HepG2 (cell line): ENCODE measurements around the gene CLEC19A. TPM values are rescaled to one million over a fixed set of nuclear protein-coding genes. Genes with fewer than 3 reads are reported as not detected.

Experiments
- ATAC-seq: fragments of 200-7000 bp; cut with Tn5 transposase; 3 replicates; pipeline ENCODE4 v1.9.1; 2020; ENCODE audit warnings: mild to moderate bottlenecking, moderate library complexity
- BruUV-seq: library from RNA; stranded (reverse); fragments of 400-500 nt; replicated peaks from 2 replicates; lab custom pipeline; 2021; lab: Mats Ljungman, UMichigan
- CTCF ChIA-PET: fragments of 300-600 bp; formaldehyde crosslinking; extraction: SDS; loops from one replicate; lab custom pipeline; 2021; ENCODE audit warnings: low total read pairs, inconsistent platforms, low intra/inter-chr PET ratio; lab: Yijun Ruan, JAX
- POLR2A ChIA-PET: fragments of 350-600 bp; sonication (Branson Sonifier 250); formaldehyde crosslinking; loops from one replicate; lab custom pipeline; 2020; ENCODE audit warnings: antibody characterized with exemption, inconsistent platforms; lab: Yijun Ruan, JAX
- DNase-seq: peaks from one replicate; pipeline ENCODE4 v3.0.0-alpha.2; 2015; ENCODE audit warnings: low spot score
- FAIRE-seq: peaks from 3 replicates; lab custom pipeline; 2011; peaks lifted over from hg19 to GRCh38; lab: Jason Lieb, UNC
- H2AFZ ChIP-seq: one replicate; pipeline ENCODE4 v1.6.1; 2011; ENCODE audit warnings: low read length, inconsistent platforms
- H3K27ac ChIP-seq: fragments of 300-600 bp; 3 replicates; pipeline ENCODE4 v1.8.0; 2011; ENCODE audit warnings: mixed run types, mild to moderate bottlenecking, mixed read lengths, low read length, inconsistent platforms; ENCODE audit not compliant: insufficient read depth; ENCODE audit errors: extremely low read length
- H3K27me3 ChIP-seq, 2 experiments: fragments of 200-600 bp in 1 of 2; 2 replicates in 1 of 2; 3 replicates in 1 of 2; pipeline versions ENCODE4 v1.6.0 to v1.8.0; 2011; ENCODE audit warnings: low read length in 2 of 2, mild to moderate bottlenecking in 2 of 2, moderate library complexity in 2 of 2, inconsistent platforms in 1 of 2; ENCODE audit not compliant: insufficient read depth in 2 of 2, control insufficient read depth in 1 of 2
- H3K36me3 ChIP-seq, 2 experiments: fragments of 200-600 bp in 1 of 2; replicated peaks in 1 of 2; 2 replicates in 1 of 2; 3 replicates in 1 of 2; pipeline versions ENCODE4 v1.5.1 to v1.8.0; 2011; ENCODE audit warnings: low read length in 2 of 2, inconsistent platforms in 1 of 2; ENCODE audit not compliant: insufficient read depth in 2 of 2, control insufficient read depth in 1 of 2
- H3K4me1 ChIP-seq: 2 replicates; pipeline ENCODE4 v1.5.1; 2012; ENCODE audit warnings: low read length, inconsistent platforms; ENCODE audit not compliant: insufficient read depth
- H3K4me2 ChIP-seq: 2 replicates; pipeline ENCODE4 v1.6.0; 2011; ENCODE audit warnings: low read depth, low read length, inconsistent platforms
- H3K4me3 ChIP-seq, 3 experiments: fragments of 200-600 bp in 1 of 3; sonication (generic), shearing (Covaris generic) in 1 of 3; replicated peaks in 1 of 3; 2 replicates each; pipeline ENCODE4 v1.5.1; 2011 to 2016; ENCODE audit warnings: low read length in 3 of 3, inconsistent platforms in 2 of 3, low read depth in 2 of 3, mild to moderate bottlenecking in 2 of 3, control low read depth in 1 of 3, mixed read lengths in 1 of 3; ENCODE audit not compliant: insufficient read depth in 1 of 3
- H3K79me2 ChIP-seq: one replicate; pipeline ENCODE4 v1.6.1; 2011; ENCODE audit warnings: low read length, inconsistent platforms; ENCODE audit not compliant: insufficient read depth
- H3K9ac ChIP-seq: 2 replicates; pipeline ENCODE4 v1.6.0; 2011; ENCODE audit warnings: mild to moderate bottlenecking, low read depth, low read length, inconsistent platforms; ENCODE audit not compliant: insufficient read depth
- H3K9me3 ChIP-seq: 2 replicates; pipeline ENCODE4 v1.5.1; 2012; ENCODE audit warnings: mild to moderate bottlenecking, low read length
- H4K20me1 ChIP-seq: 2 replicates; pipeline ENCODE4 v1.6.0; 2011; ENCODE audit warnings: inconsistent platforms, mild to moderate bottlenecking, low read length, moderate library complexity; ENCODE audit not compliant: insufficient read depth
- HNRNPUL1 ChIP-seq: fragments of 200-400 bp; formaldehyde crosslinking; IDR thresholded peaks from 2 replicates; pipeline ENCODE4 v1.6.1; 2017; ENCODE audit warnings: low read depth, mild to moderate bottlenecking, low read length, moderate library complexity
- NFKB2 ChIP-seq: sonication (generic); formaldehyde crosslinking; IDR thresholded peaks from 2 replicates; pipeline ENCODE4 v1.4.0; 2020; ENCODE audit warnings: missing genetic modification reagents, borderline replicate concordance
- ONECUT2 ChIP-seq: sonication (generic); formaldehyde crosslinking; IDR thresholded peaks from 2 replicates; pipeline ENCODE4 v1.4.0; 2020; ENCODE audit warnings: missing genetic modification reagents
- RBFOX2 ChIP-seq: fragments of 200-400 bp; formaldehyde crosslinking; IDR thresholded peaks from 2 replicates; pipeline ENCODE4 v1.6.1; 2017; ENCODE audit warnings: low read depth, mild to moderate bottlenecking, low read length
- ZNF501 ChIP-seq: sonication (generic); formaldehyde crosslinking; IDR thresholded peaks from 2 replicates; pipeline ENCODE4 v1.5.1; 2020; ENCODE audit warnings: mild to moderate bottlenecking, moderate library complexity, missing genetic modification reagents
- WGBS: methylation state at CpG from one replicate; pipeline ENCODE4 v1.1.6; 2017; ENCODE audit warnings: low lambda C conversion rate; 5-methylcytosine and 5-hydroxymethylcytosine counted together
- in situ Hi-C: cut with HindIII; loops from 2 replicates; pipeline ENCODE4 v1.10.0; 2017; ENCODE audit warnings: low pct_unique_long_range_greater_than_20kb; ENCODE audit not compliant: extremely low pct_ligation_motif_present
- intact Hi-C: fragments of 100-400 bp; cut with micrococcal nuclease; formaldehyde crosslinking; loops from one replicate; pipeline ENCODE4 v1.10.0; 2022; ENCODE audit not compliant: unreplicated experiment
- polyA plus RNA-seq, 8 experiments: library from polyadenylated mRNA; depleted of rRNA in 3 of 8; stranded (reverse) in 7 of 8; unstranded in 1 of 8; fragments of >200 nt; fragmentation: Illumina TruSeq in 4 of 8; extraction: Trizol in 4 of 8; gene quantifications; 2 replicates each; pipeline versions ENCODE4 v1.2.1 to v1.2.3, GENCODE V29; 2011 to 2016; ENCODE audit warnings: low read depth in 4 of 8, missing spikeins in 1 of 8, mixed read lengths in 1 of 8; ENCODE audit not compliant: insufficient read depth in 1 of 8
- total RNA-seq, 5 experiments: library from RNA; depleted of rRNA; stranded (reverse); fragments of >200 nt; fragmentation: Illumina TruSeq; extraction: Trizol; gene quantifications; 2 replicates each; pipeline ENCODE4 v1.2.3, GENCODE V29; 2016; ENCODE audit warnings: low read depth in 1 of 5
- TF ChIP-seq, protein P1 (sequence below): sonication (generic); formaldehyde crosslinking; IDR thresholded peaks from 2 replicates; pipeline ENCODE4 v1.4.0; 2020; ENCODE audit warnings: missing genetic modification reagents, borderline replicate concordance
- TF ChIP-seq, protein P2 (sequence below): sonication (generic); formaldehyde crosslinking; IDR thresholded peaks from 2 replicates; pipeline ENCODE4 v1.4.0; 2020; ENCODE audit warnings: mild to moderate bottlenecking, missing genetic modification reagents

Gene CLEC19A
- total and polyA plus RNA-seq, 2 of the 13 experiments (the other 11 are each of a cell fraction or from before 2014, with no cell fraction given): not detected

DNA sequence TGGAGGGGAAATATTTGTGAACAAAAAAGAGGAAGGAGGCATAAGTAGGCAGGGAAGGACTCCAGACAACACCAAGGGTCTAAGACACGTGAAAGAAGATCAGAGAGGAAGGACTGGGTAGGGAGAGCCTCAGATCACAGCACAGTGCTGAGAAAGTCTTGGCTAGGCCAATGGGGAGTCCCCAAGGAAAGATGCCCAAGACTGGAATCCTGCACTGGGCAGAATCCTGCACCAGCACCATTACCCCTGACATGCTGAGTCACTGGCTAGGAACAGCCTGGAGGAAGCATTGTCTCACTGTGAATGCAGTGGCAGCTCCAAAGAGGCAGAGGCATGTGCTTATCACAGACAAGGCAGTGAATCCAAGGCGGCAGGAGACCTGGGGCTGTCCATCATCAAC lies 19.2 kb downstream of the CLEC19A start:
- Histone ChIP-seq H3K79me2 (no peaks in the 10 kb centered on the region), H3K4me3 (no peak overlapping the region), H3K9ac (no peak overlapping the region), H3K4me2 (no peak overlapping the region), H3K27me3 (peaks cover 0 to 4% of the 10 kb centered on the region in 2 experiments; a peak in 1 of 5 replicates), H3K9me3 (no peaks in the 10 kb centered on the region), H2AFZ (no peak overlapping the region), H4K20me1 (no peaks in the 10 kb centered on the region; the same call in 1 of the 2 replicates), H3K36me3 (no peaks in the 10 kb centered on the region), H3K4me1 (no peaks in the 10 kb centered on the region), H3K27ac (no peak overlapping the region)
- in situ Hi-C loops (no loop called here), intact Hi-C loops (no loop called here)
- ATAC-seq (no peak), DNase-seq (no peak), FAIRE-seq (no peak)
- TF ChIP-seq NFKB2: no peak
- TF ChIP-seq, protein P1, sequence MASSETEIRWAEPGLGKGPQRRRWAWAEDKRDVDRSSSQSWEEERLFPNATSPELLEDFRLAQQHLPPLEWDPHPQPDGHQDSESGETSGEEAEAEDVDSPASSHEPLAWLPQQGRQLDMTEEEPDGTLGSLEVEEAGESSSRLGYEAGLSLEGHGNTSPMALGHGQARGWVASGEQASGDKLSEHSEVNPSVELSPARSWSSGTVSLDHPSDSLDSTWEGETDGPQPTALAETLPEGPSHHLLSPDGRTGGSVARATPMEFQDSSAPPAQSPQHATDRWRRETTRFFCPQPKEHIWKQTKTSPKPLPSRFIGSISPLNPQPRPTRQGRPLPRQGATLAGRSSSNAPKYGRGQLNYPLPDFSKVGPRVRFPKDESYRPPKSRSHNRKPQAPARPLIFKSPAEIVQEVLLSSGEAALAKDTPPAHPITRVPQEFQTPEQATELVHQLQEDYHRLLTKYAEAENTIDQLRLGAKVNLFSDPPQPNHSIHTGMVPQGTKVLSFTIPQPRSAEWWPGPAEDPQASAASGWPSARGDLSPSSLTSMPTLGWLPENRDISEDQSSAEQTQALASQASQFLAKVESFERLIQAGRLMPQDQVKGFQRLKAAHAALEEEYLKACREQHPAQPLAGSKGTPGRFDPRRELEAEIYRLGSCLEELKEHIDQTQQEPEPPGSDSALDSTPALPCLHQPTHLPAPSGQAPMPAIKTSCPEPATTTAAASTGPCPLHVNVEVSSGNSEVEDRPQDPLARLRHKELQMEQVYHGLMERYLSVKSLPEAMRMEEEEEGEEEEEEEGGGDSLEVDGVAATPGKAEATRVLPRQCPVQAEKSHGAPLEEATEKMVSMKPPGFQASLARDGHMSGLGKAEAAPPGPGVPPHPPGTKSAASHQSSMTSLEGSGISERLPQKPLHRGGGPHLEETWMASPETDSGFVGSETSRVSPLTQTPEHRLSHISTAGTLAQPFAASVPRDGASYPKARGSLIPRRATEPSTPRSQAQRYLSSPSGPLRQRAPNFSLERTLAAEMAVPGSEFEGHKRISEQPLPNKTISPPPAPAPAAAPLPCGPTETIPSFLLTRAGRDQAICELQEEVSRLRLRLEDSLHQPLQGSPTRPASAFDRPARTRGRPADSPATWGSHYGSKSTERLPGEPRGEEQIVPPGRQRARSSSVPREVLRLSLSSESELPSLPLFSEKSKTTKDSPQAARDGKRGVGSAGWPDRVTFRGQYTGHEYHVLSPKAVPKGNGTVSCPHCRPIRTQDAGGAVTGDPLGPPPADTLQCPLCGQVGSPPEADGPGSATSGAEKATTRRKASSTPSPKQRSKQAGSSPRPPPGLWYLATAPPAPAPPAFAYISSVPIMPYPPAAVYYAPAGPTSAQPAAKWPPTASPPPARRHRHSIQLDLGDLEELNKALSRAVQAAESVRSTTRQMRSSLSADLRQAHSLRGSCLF (CRISPR knock-in tag): no peak
- TF ChIP-seq ZNF501 (CRISPR knock-in tag): no peak
- TF ChIP-seq, protein P2, sequence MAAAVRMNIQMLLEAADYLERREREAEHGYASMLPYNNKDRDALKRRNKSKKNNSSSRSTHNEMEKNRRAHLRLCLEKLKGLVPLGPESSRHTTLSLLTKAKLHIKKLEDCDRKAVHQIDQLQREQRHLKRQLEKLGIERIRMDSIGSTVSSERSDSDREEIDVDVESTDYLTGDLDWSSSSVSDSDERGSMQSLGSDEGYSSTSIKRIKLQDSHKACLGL (CRISPR knock-in tag): no peak
- TF ChIP-seq RBFOX2: no peak
- no peak for TF ChIP-seq ONECUT2 (CRISPR knock-in tag)
- TF ChIP-seq HNRNPUL1: no peak
- BruUV-seq: no TSS peak
- CTCF ChIA-PET: no interaction called here
- POLR2A ChIA-PET: no interaction called here
- WGBS: 6% methylated on average over 2 of the region's 2 CpGs
